ENCODE results near the gene CTAGE1. TPM values are rescaled to one million over a fixed set of nuclear protein-coding genes. Genes with fewer than 3 reads are reported as not detected.
"Not testable (repeated sequence)": the region's sequence is repeated elsewhere in the genome, so short reads cannot be mapped to it uniquely, and the experiment has no call there.

CTAGE1 gene
- total RNA-seq, result not detected

- no peak for DNase-seq
These were observed at the start of gene CTAGE1 for GRCh38 chr18:22417496-22418188. Gene CTAGE1 (minus strand): TSS chr18:22417915. CDS start chr18:22417811, 104 bp downstream.

GRCh38 chr18:22466608-22467395 lies 49.1 kb upstream of the CTAGE1 start:
- no peak for DNase-seq

GRCh38 chr18:22465859-22466457 lies 48.2 kb upstream of the CTAGE1 start:
- DNase-seq, result no peak

- DNase-seq, result no peak
These were observed 45.4 kb upstream of the CTAGE1 start for GRCh38 chr18:22463076-22463475.

GRCh38 chr18:22459491-22459890 lies 41.8 kb upstream of the CTAGE1 start:
- no peak for DNase-seq

- DNase-seq, result no peak
These were observed 39.8 kb upstream of the CTAGE1 start for GRCh38 chr18:22457524-22457923.

GRCh38 chr18:22456547-22456946 lies 38.8 kb upstream of the CTAGE1 start:
- no peak for DNase-seq

GRCh38 chr18:22456116-22456480 lies 38.4 kb upstream of the CTAGE1 start:
- no peak for DNase-seq

GRCh38 chr18:22455425-22456115 lies 37.9 kb upstream of the CTAGE1 start:
- DNase-seq, result no peak

GRCh38 chr18:22453315-22453714 lies 35.6 kb upstream of the CTAGE1 start:
- DNase-seq, result no peak

GRCh38 chr18:22452226-22452668 lies 34.5 kb upstream of the CTAGE1 start:
- DNase-seq, result no peak

- DNase-seq, result no peak
These were observed 34.1 kb upstream of the CTAGE1 start for GRCh38 chr18:22451796-22452195.

GRCh38 chr18:22450766-22451165 lies 33.1 kb upstream of the CTAGE1 start:
- not testable (repeated sequence) for DNase-seq

GRCh38 chr18:22450318-22450717 lies 32.6 kb upstream of the CTAGE1 start:
- DNase-seq, result not testable (repeated sequence)

GRCh38 chr18:22449753-22450152 lies 32.0 kb upstream of the CTAGE1 start:
- DNase-seq, result not testable (repeated sequence)

- DNase-seq, result no peak
These were observed 30.5 kb upstream of the CTAGE1 start for GRCh38 chr18:22448238-22448637.

GRCh38 chr18:22447792-22448191 lies 30.1 kb upstream of the CTAGE1 start:
- DNase-seq, result no peak

- no peak for DNase-seq
These were observed 29.2 kb upstream of the CTAGE1 start for GRCh38 chr18:22446911-22447310.

- DNase-seq, result no peak
These were observed 28.6 kb upstream of the CTAGE1 start for GRCh38 chr18:22446325-22446724.

GRCh38 chr18:22441638-22442037 lies 23.9 kb upstream of the CTAGE1 start:
- no peak for DNase-seq

- DNase-seq, result no peak
These were observed 21.7 kb upstream of the CTAGE1 start for GRCh38 chr18:22439447-22439846.

- DNase-seq, result no peak
These were observed 18.4 kb upstream of the CTAGE1 start for GRCh38 chr18:22436136-22436535.

GRCh38 chr18:22434973-22435608 lies 17.4 kb upstream of the CTAGE1 start:
- no peak for DNase-seq
